Measurements from ENCODE around the gene CIAO2A.
"Not testable (repeated sequence)": the region's sequence is repeated elsewhere in the genome, so short reads cannot be mapped to it uniquely, and the experiment has no call there.

The CIAO2A gene

GRCh38 chr15:64111679-64112050 lies 18.0 kb upstream of the CIAO2A start:
- no peak for DNase-seq

- DNase-seq: no peak
Measured at GRCh38 chr15:64110950-64111678, 17.5 kb upstream of the CIAO2A start.

GRCh38 chr15:64110108-64110701 lies 16.6 kb upstream of the CIAO2A start:
- DNase-seq: not testable (repeated sequence)

- DNase-seq: no peak
Measured at GRCh38 chr15:64107337-64107736, 13.7 kb upstream of the CIAO2A start.

- no peak for DNase-seq
Measured at GRCh38 chr15:64105113-64105704, 11.6 kb upstream of the CIAO2A start.

- no peak for DNase-seq
Measured at GRCh38 chr15:64102497-64102896, 8.9 kb upstream of the CIAO2A start.

GRCh38 chr15:64100958-64101357 lies 7.3 kb upstream of the CIAO2A start:
- no peak for DNase-seq

GRCh38 chr15:64099379-64099778 lies 5.7 kb upstream of the CIAO2A start:
- DNase-seq: no peak

- DNase-seq: no peak
Measured at GRCh38 chr15:64096668-64097384, 3.2 kb upstream of the CIAO2A start.

- DNase-seq: peak; percentile 59
Measured at GRCh38 chr15:64095795-64096667, 2.4 kb upstream of the CIAO2A start, which contains the start of gene SNX1. Gene SNX1 (plus strand): TSS chr15:64095982. CDS start chr15:64096014, 32 bp downstream.

GRCh38 chr15:64095431-64095794 lies 1.8 kb upstream of the CIAO2A start:
- no peak for DNase-seq

GRCh38 chr15:64092864-64093626 lies 593 bp downstream of the CIAO2A start:
- no peak for DNase-seq

GRCh38 chr15:64092075-64092820 lies 1.4 kb downstream of the CIAO2A start:
- DNase-seq: no peak

- DNase-seq: no peak
Measured at GRCh38 chr15:64090527-64090926, 3.1 kb downstream of the CIAO2A start.

GRCh38 chr15:64089543-64090280 lies 3.9 kb downstream of the CIAO2A start:
- no peak for DNase-seq

GRCh38 chr15:64082757-64083156 lies 10.9 kb downstream of the CIAO2A start:
- DNase-seq: no peak

GRCh38 chr15:64073496-64073895 lies 20.1 kb downstream of the CIAO2A start:
- DNase-seq: not testable (repeated sequence)

GRCh38 chr15:64072812-64073211 lies 20.8 kb downstream of the CIAO2A start:
- DNase-seq: no peak

GRCh38 chr15:64071931-64072765 lies 21.5 kb downstream of the CIAO2A start:
- no peak for DNase-seq

Measured in GOT3 (cell line).